Memory B cell (primary cell): ENCODE data around the gene SLC17A5.

ENCODE experiments used
- ATAC-seq: fragments of 150-1000 bp; cut with Tn5 transposase; 2 replicates; pipeline ENCODE4 v1.10.0; 2021; ENCODE audit warnings: low read depth, mild to moderate bottlenecking, moderate library complexity
- DNase-seq, 2 donors: peaks; one replicate each; pipeline ENCODE4 v3.0.0; 2022; ENCODE audit warnings: low spot score in 2 of 2
- H3K27ac Mint-ChIP-seq: one replicate; pipeline ENCODE4 v1.8.0; 2022; ENCODE audit warnings: mild to moderate bottlenecking, moderate library complexity, mixed read lengths
- H3K27me3 Mint-ChIP-seq: one replicate; pipeline ENCODE4 v1.8.0; 2022; ENCODE audit warnings: mixed read lengths
- H3K36me3 Mint-ChIP-seq: one replicate; pipeline ENCODE4 v1.8.0; 2022; ENCODE audit warnings: mild to moderate bottlenecking, mixed read lengths
- H3K4me1 Mint-ChIP-seq: one replicate; pipeline ENCODE4 v1.8.0; 2022; ENCODE audit warnings: mixed read lengths
- H3K4me3 Mint-ChIP-seq: one replicate; pipeline ENCODE4 v1.8.0; 2022; ENCODE audit warnings: mild to moderate bottlenecking, moderate library complexity, mixed read lengths
- H3K9me3 Mint-ChIP-seq: one replicate; pipeline ENCODE4 v1.8.0; 2022; ENCODE audit warnings: mixed read lengths

SLC17A5 gene

GRCh38 chr6:73614802-73615201, 39.0 kb downstream of the SLC17A5 start:
- H3K9me3 Mint-ChIP-seq, result no peaks in the 10 kb centered on the region
- DNase-seq (no peak), ATAC-seq (no peak)
- no peaks in the 10 kb centered on the region for H3K27me3 Mint-ChIP-seq
- peaks cover 6% of the 10 kb centered on the region for H3K36me3 Mint-ChIP-seq
- H3K27ac Mint-ChIP-seq, result no peak overlapping the region
- H3K4me1 Mint-ChIP-seq, result no peaks in the 10 kb centered on the region
- H3K4me3 Mint-ChIP-seq, result no peak overlapping the region

GRCh38 chr6:73613806-73614536, 39.8 kb downstream of the SLC17A5 start:
- ATAC-seq, result no peak
- Mint-ChIP-seq H3K9me3 (no peaks in the 10 kb centered on the region), H3K27ac (no peak overlapping the region), H3K36me3 (peaks cover 6% of the 10 kb centered on the region), H3K27me3 (no peaks in the 10 kb centered on the region), H3K4me1 (no peaks in the 10 kb centered on the region), H3K4me3 (no peak overlapping the region)
- DNase-seq, result no peak

GRCh38 chr6:73612611-73613010, 41.2 kb downstream of the SLC17A5 start:
- H3K27ac Mint-ChIP-seq, result no peak overlapping the region
- ATAC-seq (no peak), DNase-seq (no peak)
- H3K4me1 Mint-ChIP-seq, result no peaks in the 10 kb centered on the region
- H3K36me3 Mint-ChIP-seq, result peaks cover 3% of the 10 kb centered on the region
- no peak overlapping the region for H3K4me3 Mint-ChIP-seq
- no peaks in the 10 kb centered on the region for H3K27me3 Mint-ChIP-seq
- H3K9me3 Mint-ChIP-seq, result no peaks in the 10 kb centered on the region

GRCh38 chr6:73610444-73611275, 43.1 kb downstream of the SLC17A5 start:
- Mint-ChIP-seq H3K4me3 (no peak overlapping the region), H3K27ac (peak overlapping the region; percentile 21), H3K27me3 (no peaks in the 10 kb centered on the region), H3K36me3 (peaks cover 3% of the 10 kb centered on the region), H3K9me3 (no peaks in the 10 kb centered on the region), H3K4me1 (no peaks in the 10 kb centered on the region)
- peak; percentile 53 for ATAC-seq
- DNase-seq, result peak in 1 of 2 donors; percentile 45

- no peak overlapping the region for H3K4me3 Mint-ChIP-seq
- H3K27ac Mint-ChIP-seq, result no peak overlapping the region
- no peaks in the 10 kb centered on the region for H3K27me3 Mint-ChIP-seq
- no peaks in the 10 kb centered on the region for H3K9me3 Mint-ChIP-seq
- ATAC-seq (no peak), DNase-seq (no peak)
- no peaks in the 10 kb centered on the region for H3K4me1 Mint-ChIP-seq
- H3K36me3 Mint-ChIP-seq, result peaks cover 3% of the 10 kb centered on the region
Measured at GRCh38 chr6:73608761-73609160, 45.0 kb downstream of the SLC17A5 start.

- no peak for DNase-seq
- H3K36me3 Mint-ChIP-seq, result peaks cover 3% of the 10 kb centered on the region
- ATAC-seq, result no peak
- no peaks in the 10 kb centered on the region for H3K4me1 Mint-ChIP-seq
- H3K4me3 Mint-ChIP-seq, result no peak overlapping the region
- H3K27ac Mint-ChIP-seq, result no peak overlapping the region
- no peaks in the 10 kb centered on the region for H3K27me3 Mint-ChIP-seq
- H3K9me3 Mint-ChIP-seq, result no peaks in the 10 kb centered on the region
Measured at GRCh38 chr6:73606428-73606827, 47.4 kb downstream of the SLC17A5 start.

GRCh38 chr6:73604461-73604860, 49.3 kb downstream of the SLC17A5 start:
- Mint-ChIP-seq H3K4me3 (no peak overlapping the region), H3K9me3 (no peaks in the 10 kb centered on the region), H3K27me3 (no peaks in the 10 kb centered on the region), H3K27ac (no peak overlapping the region), H3K36me3 (peaks cover 3% of the 10 kb centered on the region), H3K4me1 (no peaks in the 10 kb centered on the region)
- DNase-seq (no peak), ATAC-seq (no peak)

GRCh38 chr6:73604020-73604419, 49.8 kb downstream of the SLC17A5 start:
- Mint-ChIP-seq H3K4me1 (no peaks in the 10 kb centered on the region), H3K9me3 (no peaks in the 10 kb centered on the region), H3K4me3 (no peak overlapping the region), H3K27me3 (no peaks in the 10 kb centered on the region), H3K27ac (no peak overlapping the region), H3K36me3 (peaks cover 3% of the 10 kb centered on the region)
- no peak for DNase-seq
- no peak for ATAC-seq

GRCh38 chr6:73586416-73586974, 67.3 kb downstream of the SLC17A5 start:
- H3K9me3 Mint-ChIP-seq, result no peaks in the 10 kb centered on the region
- peak overlapping the region; percentile 98 for H3K27ac Mint-ChIP-seq
- H3K36me3 Mint-ChIP-seq, result peaks cover 4% of the 10 kb centered on the region
- DNase-seq (no peak), ATAC-seq (no peak)
- peaks cover 15% of the 10 kb centered on the region for H3K4me1 Mint-ChIP-seq
- peak overlapping the region; percentile 77 for H3K4me3 Mint-ChIP-seq
- no peaks in the 10 kb centered on the region for H3K27me3 Mint-ChIP-seq

GRCh38 chr6:73585566-73586415, 68.0 kb downstream of the SLC17A5 start:
- peak overlapping the region; percentile 77 for H3K4me3 Mint-ChIP-seq
- peak; percentile 79 for ATAC-seq
- DNase-seq, result peak in 1 of 2 donors; percentile 46
- no peaks in the 10 kb centered on the region for H3K27me3 Mint-ChIP-seq
- H3K4me1 Mint-ChIP-seq, result peaks cover 17% of the 10 kb centered on the region
- no peaks in the 10 kb centered on the region for H3K9me3 Mint-ChIP-seq
- peaks cover 4% of the 10 kb centered on the region for H3K36me3 Mint-ChIP-seq
- H3K27ac Mint-ChIP-seq, result peak overlapping the region; percentile 98

GRCh38 chr6:73581293-73581692, 72.5 kb downstream of the SLC17A5 start:
- H3K9me3 Mint-ChIP-seq, result peaks cover 1% of the 10 kb centered on the region
- H3K4me1 Mint-ChIP-seq, result peaks cover 23% of the 10 kb centered on the region
- peaks cover 2% of the 10 kb centered on the region for H3K36me3 Mint-ChIP-seq
- no peak overlapping the region for H3K4me3 Mint-ChIP-seq
- DNase-seq (no peak), ATAC-seq (no peak)
- no peaks in the 10 kb centered on the region for H3K27me3 Mint-ChIP-seq
- H3K27ac Mint-ChIP-seq, result peak overlapping the region; percentile 99

- DNase-seq, result peak; percentile 48 to 57
- Mint-ChIP-seq H3K9me3 (peaks cover 2% of the 10 kb centered on the region), H3K4me1 (peaks cover 18% of the 10 kb centered on the region), H3K4me3 (peak overlapping the region; percentile 84), H3K27ac (peak overlapping the region; percentile 99), H3K27me3 (no peaks in the 10 kb centered on the region), H3K36me3 (peaks cover 3% of the 10 kb centered on the region)
- peak; percentile 76 for ATAC-seq
Measured at GRCh38 chr6:73580247-73581149, 73.3 kb downstream of the SLC17A5 start.

- peak overlapping the region; percentile 99 for H3K27ac Mint-ChIP-seq
- DNase-seq (no peak), ATAC-seq (peak; percentile 13)
- no peaks in the 10 kb centered on the region for H3K27me3 Mint-ChIP-seq
- peaks cover 3% of the 10 kb centered on the region for H3K36me3 Mint-ChIP-seq
- H3K4me1 Mint-ChIP-seq, result peaks cover 14% of the 10 kb centered on the region
- H3K9me3 Mint-ChIP-seq, result peaks cover 2% of the 10 kb centered on the region
- peak overlapping the region; percentile 5 for H3K4me3 Mint-ChIP-seq
Measured at GRCh38 chr6:73579851-73580246, 73.9 kb downstream of the SLC17A5 start.
